Astrocyte (in vitro differentiated cells and primary cell): Measurements from ENCODE around the gene GPANK1. TPM values are rescaled to one million over a fixed set of nuclear protein-coding genes. Genes with fewer than 3 reads are reported as not detected.
"Not testable (repeated sequence)": the region's sequence is repeated elsewhere in the genome, so short reads cannot be mapped to it uniquely, and the experiment has no call there.

Experiments
- DNase-seq: peaks from one replicate; pipeline ENCODE4 v3.0.0-alpha.2; 2010; ENCODE audit warnings: low read depth
- FAIRE-seq: peaks from 2 replicates; lab custom pipeline; 2011; peaks lifted over from hg19 to GRCh38; lab: Jason Lieb, UNC
- H2AFZ ChIP-seq: 2 replicates; pipeline ENCODE4 v1.6.0; 2012; ENCODE audit warnings: low read depth, low read length, inconsistent platforms
- H3K27ac ChIP-seq: 2 replicates; pipeline ENCODE4 v1.5.1; 2011; ENCODE audit warnings: low read depth, low read length, inconsistent platforms
- H3K27me3 ChIP-seq: 2 replicates; pipeline ENCODE4 v1.6.0; 2011; ENCODE audit warnings: low read length, inconsistent platforms; ENCODE audit not compliant: insufficient read depth
- H3K36me3 ChIP-seq: 2 replicates; pipeline ENCODE4 v1.5.1; 2011; ENCODE audit warnings: low read length, inconsistent platforms; ENCODE audit not compliant: insufficient read depth
- H3K4me1 ChIP-seq: 2 replicates; pipeline ENCODE4 v1.5.1; 2011; ENCODE audit warnings: low read length, inconsistent platforms; ENCODE audit not compliant: insufficient read depth
- H3K4me2 ChIP-seq: 2 replicates; pipeline ENCODE4 v1.6.0; 2012; ENCODE audit warnings: low read length, inconsistent platforms
- H3K4me3 ChIP-seq: 2 replicates; pipeline ENCODE4 v1.5.1; 2011; ENCODE audit warnings: low read depth, mild to moderate bottlenecking, low read length, inconsistent platforms; ENCODE audit not compliant: insufficient read depth
- H3K79me2 ChIP-seq: 2 replicates; pipeline ENCODE4 v1.6.0; 2012; ENCODE audit warnings: mild to moderate bottlenecking, low read length, inconsistent platforms; ENCODE audit not compliant: insufficient read depth
- H3K9ac ChIP-seq: 2 replicates; pipeline ENCODE4 v1.6.0; 2012; ENCODE audit warnings: mild to moderate bottlenecking, low read length, inconsistent platforms
- H3K9me3 ChIP-seq: 2 replicates; pipeline ENCODE4 v1.5.1; 2012; ENCODE audit warnings: low read depth, mild to moderate bottlenecking, low read length, inconsistent platforms; ENCODE audit not compliant: insufficient read depth
- H4K20me1 ChIP-seq: 2 replicates; pipeline ENCODE4 v1.6.0; 2012; ENCODE audit warnings: low read length, inconsistent platforms; ENCODE audit not compliant: insufficient read depth
- H3K27ac Mint-ChIP-seq: one replicate; pipeline ENCODE4 v1.8.0; 2021; ENCODE audit warnings: mild to moderate bottlenecking, mixed read lengths; ENCODE audit not compliant: unreplicated experiment
- H3K27me3 Mint-ChIP-seq: one replicate; pipeline ENCODE4 v1.8.0; 2021; ENCODE audit warnings: low read depth, mixed read lengths; ENCODE audit not compliant: unreplicated experiment
- H3K36me3 Mint-ChIP-seq: one replicate; pipeline ENCODE4 v1.8.0; 2021; ENCODE audit warnings: low read depth, mixed read lengths; ENCODE audit not compliant: unreplicated experiment
- H3K4me1 Mint-ChIP-seq: one replicate; pipeline ENCODE4 v1.8.0; 2021; ENCODE audit warnings: low read depth, mixed read lengths; ENCODE audit not compliant: unreplicated experiment
- H3K4me3 Mint-ChIP-seq: one replicate; pipeline ENCODE4 v1.8.0; 2021; ENCODE audit warnings: mild to moderate bottlenecking, moderate library complexity, mixed read lengths; ENCODE audit not compliant: unreplicated experiment
- H3K9me3 Mint-ChIP-seq: one replicate; pipeline ENCODE4 v1.8.0; 2021; ENCODE audit warnings: mild to moderate bottlenecking, mixed read lengths; ENCODE audit not compliant: unreplicated experiment
- CTCF ChIP-seq: IDR thresholded peaks from 2 replicates; pipeline ENCODE4 v1.5.1; 2011; ENCODE audit warnings: low read depth, mild to moderate bottlenecking, inconsistent platforms, low read length, moderate library complexity; ENCODE audit not compliant: insufficient read depth
- EZH2 ChIP-seq: IDR thresholded peaks from 2 replicates; pipeline ENCODE4 v1.6.1; 2012; ENCODE audit warnings: mild to moderate bottlenecking, low read length, inconsistent platforms; ENCODE audit not compliant: insufficient read depth
- total RNA-seq: library from RNA; stranded (reverse); gene quantifications from 2 replicates; pipeline ENCODE4 v1.2.1, GENCODE V29; 2021

The GPANK1 gene
- total RNA-seq, 1 donor from 2014 or later, result 13.8 TPM

DNA sequence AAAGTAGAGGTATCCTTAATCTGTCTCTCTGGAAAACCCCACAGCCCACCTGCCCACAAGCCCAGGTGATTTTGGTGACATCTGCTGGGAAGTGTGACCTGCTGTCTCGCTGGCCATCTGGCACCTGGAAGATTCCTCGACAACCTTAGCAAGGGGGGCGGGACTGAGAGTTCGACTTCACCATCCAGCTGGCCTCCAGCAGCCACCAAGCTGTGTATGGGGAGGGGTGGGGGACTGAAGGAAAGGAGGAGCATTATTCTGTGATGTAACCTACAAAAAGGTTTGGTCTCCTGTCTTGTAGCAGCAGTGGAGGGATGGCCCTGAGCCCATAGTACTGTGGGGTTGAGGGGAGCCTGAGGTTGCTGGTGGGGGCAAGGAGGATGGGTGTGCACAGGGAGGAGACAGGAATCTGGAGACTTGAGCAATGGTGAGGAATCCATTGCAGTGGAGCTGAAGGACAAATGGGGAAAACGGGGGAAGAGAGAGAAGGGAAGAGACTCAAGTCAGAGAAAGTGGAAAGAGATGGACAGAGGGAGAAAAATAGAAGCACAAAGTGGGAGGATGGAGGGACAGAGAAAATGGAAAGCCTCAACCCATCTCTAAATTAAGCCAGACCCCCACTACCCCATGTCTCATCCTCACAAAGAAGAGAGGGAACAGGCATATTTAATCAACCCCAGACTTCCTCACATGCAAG, 45.9 kb upstream of the GPANK1 start:
- Histone ChIP-seq H3K9ac (no peak overlapping the region), H3K27me3 (peaks cover 2% of the 10 kb centered on the region), H3K36me3 (no peaks in the 10 kb centered on the region), H3K27ac (no peak overlapping the region), H3K79me2 (no peaks in the 10 kb centered on the region), H3K4me2 (no peak overlapping the region), H2AFZ (no peak overlapping the region), H3K9me3 (no peaks in the 10 kb centered on the region), H3K4me1 (no peaks in the 10 kb centered on the region), H3K4me3 (no peak overlapping the region), H4K20me1 (no peaks in the 10 kb centered on the region)
- no peak for TF ChIP-seq EZH2
- TF ChIP-seq CTCF, result no peak
- H3K36me3 Mint-ChIP-seq, result peaks cover 2% of the 10 kb centered on the region
- no peak overlapping the region for H3K27ac Mint-ChIP-seq
- DNase-seq (no peak), FAIRE-seq (no peak)
- H3K4me3 Mint-ChIP-seq, result no peak overlapping the region
- no peaks in the 10 kb centered on the region for H3K9me3 Mint-ChIP-seq
- H3K27me3 Mint-ChIP-seq, result peaks cover 20% of the 10 kb centered on the region
- peaks cover 6% of the 10 kb centered on the region for H3K4me1 Mint-ChIP-seq

DNA sequence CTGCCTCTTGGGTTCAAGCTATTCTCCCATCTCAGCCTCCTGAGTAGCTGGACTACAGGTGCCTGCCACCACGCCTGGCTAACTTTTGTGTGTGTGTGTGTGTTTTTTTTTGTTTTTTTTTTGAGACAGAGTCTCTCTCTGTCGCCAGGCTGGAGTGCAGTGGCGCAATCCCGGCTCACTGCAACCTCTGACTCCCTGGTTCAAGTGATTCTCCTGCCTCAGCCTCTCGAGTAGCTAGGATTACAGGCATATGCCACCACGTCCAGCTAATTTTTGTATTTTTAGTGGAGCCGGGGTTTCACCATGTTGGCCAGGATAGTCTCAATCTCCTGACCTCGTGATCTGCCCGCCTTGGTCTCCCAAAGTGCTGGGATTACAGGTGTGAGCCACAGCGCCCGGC, 44.4 kb upstream of the GPANK1 start:
- H3K9ac ChIP-seq, H3K4me3 Mint-ChIP-seq, H3K4me3 ChIP-seq, H3K36me3 ChIP-seq, H3K27ac Mint-ChIP-seq, DNase-seq, H3K27me3 ChIP-seq, H3K9me3 Mint-ChIP-seq, H3K4me1 ChIP-seq, H2AFZ ChIP-seq, H3K27ac ChIP-seq, H3K4me2 ChIP-seq, FAIRE-seq, H3K36me3 Mint-ChIP-seq, H3K4me1 Mint-ChIP-seq, H4K20me1 ChIP-seq, H3K9me3 ChIP-seq, H3K79me2 ChIP-seq: not testable (repeated sequence)
- peaks cover 20% of the 10 kb centered on the region for H3K27me3 Mint-ChIP-seq

DNA sequence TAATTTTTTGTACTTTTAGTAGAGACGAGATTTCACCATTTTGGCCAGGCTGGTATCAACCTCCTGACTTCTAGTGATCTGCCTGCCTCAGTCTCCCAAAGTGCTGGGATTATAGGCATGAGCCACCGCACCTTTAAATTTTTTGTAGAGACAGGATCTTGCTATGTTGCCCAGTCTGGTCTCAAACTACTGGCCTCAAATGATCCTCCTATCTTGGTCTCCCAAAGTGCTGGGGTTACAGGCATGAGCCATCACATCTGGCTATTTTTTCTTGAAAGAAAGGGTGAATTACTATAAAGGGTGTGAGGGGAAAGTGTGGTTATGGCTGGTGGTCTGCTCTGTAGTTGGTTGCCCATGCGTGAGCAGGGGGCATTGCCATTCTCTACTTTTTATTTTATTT, 43.4 kb upstream of the GPANK1 start:
- H3K4me1 ChIP-seq, result peaks cover 6% of the 10 kb centered on the region
- no peak overlapping the region for H3K9ac ChIP-seq
- no peak overlapping the region for H3K27ac ChIP-seq
- no peaks in the 10 kb centered on the region for H4K20me1 ChIP-seq
- H3K9me3 ChIP-seq, result no peaks in the 10 kb centered on the region
- Mint-ChIP-seq H3K4me1 (peaks cover 2% of the 10 kb centered on the region), H3K36me3 (peaks cover 2% of the 10 kb centered on the region), H3K9me3 (no peaks in the 10 kb centered on the region), H3K27me3 (peaks cover 20% of the 10 kb centered on the region), H3K27ac (no peak overlapping the region), H3K4me3 (no peak overlapping the region)
- H3K79me2 ChIP-seq, result no peaks in the 10 kb centered on the region
- FAIRE-seq (no peak), DNase-seq (no peak)
- no peaks in the 10 kb centered on the region for H3K36me3 ChIP-seq
- no peak for TF ChIP-seq CTCF
- no peak overlapping the region for H3K4me3 ChIP-seq
- H3K4me2 ChIP-seq, result no peak overlapping the region
- no peak overlapping the region for H2AFZ ChIP-seq
- H3K27me3 ChIP-seq, result peaks cover 2% of the 10 kb centered on the region
